MM.1S (cell line): ENCODE measurements around the gene PLGRKT.

ENCODE experiments used
- DNase-seq: peaks from one replicate; pipeline ENCODE4 v3.0.0-alpha.2; 2015
- H2AFZ ChIP-seq: fragments of 300-600 bp; sonication (generic); 2 replicates; pipeline ENCODE4 v1.6.0; 2016; ENCODE audit warnings: antibody characterized with exemption, low read length
- H3F3A ChIP-seq: fragments of 300-600 bp; sonication (generic); 2 replicates; pipeline ENCODE4 v1.6.1; 2016; ENCODE audit warnings: mild to moderate bottlenecking, antibody characterized with exemption, low read length, moderate library complexity, mixed read lengths; ENCODE audit not compliant: insufficient read depth
- H3K27ac ChIP-seq: fragments of 300-600 bp; sonication (generic); 2 replicates; pipeline ENCODE4 v1.5.1; 2016; ENCODE audit warnings: mild to moderate bottlenecking, low read length
- H3K27me3 ChIP-seq: fragments of 300-600 bp; sonication (generic); replicated peaks from 2 replicates; pipeline ENCODE4 v1.6.0; 2016; ENCODE audit warnings: low read length; ENCODE audit not compliant: insufficient read depth
- H3K36me3 ChIP-seq: fragments of 300-600 bp; sonication (generic); replicated peaks from 2 replicates; pipeline ENCODE4 v1.6.1; 2016; ENCODE audit warnings: mild to moderate bottlenecking, low read length, mixed read lengths; ENCODE audit not compliant: insufficient read depth
- H3K4me1 ChIP-seq: fragments of 300-600 bp; sonication (generic); 2 replicates; pipeline ENCODE4 v1.6.1; 2016; ENCODE audit warnings: low read length, mixed read lengths
- H3K4me2 ChIP-seq: fragments of 300-600 bp; sonication (generic); 2 replicates; pipeline ENCODE4 v1.6.0; 2016; ENCODE audit warnings: low read depth, low read length
- H3K4me3 ChIP-seq: fragments of 300-600 bp; sonication (generic); 2 replicates; pipeline ENCODE4 v1.5.1; 2016; ENCODE audit warnings: low read length, mixed read lengths
- H3K79me2 ChIP-seq: fragments of 300-600 bp; sonication (generic); 2 replicates; pipeline ENCODE4 v1.6.1; 2016; ENCODE audit warnings: mixed run types, low read length, mixed read lengths
- H3K9ac ChIP-seq: fragments of 300-600 bp; sonication (generic); 2 replicates; pipeline ENCODE4 v1.6.1; 2016; ENCODE audit warnings: low read length, mixed read lengths
- H3K9me2 ChIP-seq: fragments of 300-600 bp; sonication (generic); replicated peaks from 2 replicates; pipeline ENCODE4 v1.6.1; 2016; ENCODE audit warnings: mild to moderate bottlenecking, low read length, mixed read lengths; ENCODE audit not compliant: insufficient read depth
- H3K9me3 ChIP-seq: fragments of 300-600 bp; sonication (generic); replicated peaks from 2 replicates; pipeline ENCODE4 v1.6.1; 2016; ENCODE audit warnings: mild to moderate bottlenecking, low read length, mixed read lengths; ENCODE audit not compliant: insufficient read depth
- H4K20me1 ChIP-seq: fragments of 300-600 bp; sonication (generic); 2 replicates; pipeline ENCODE4 v1.6.1; 2016; ENCODE audit warnings: mild to moderate bottlenecking, low read length, moderate library complexity, mixed read lengths; ENCODE audit not compliant: insufficient read depth
- CTCF ChIP-seq: fragments of 300-600 bp; sonication (generic); IDR thresholded peaks from 2 replicates; pipeline ENCODE4 v1.5.1; 2016; ENCODE audit warnings: antibody characterized with exemption, low read length, mixed read lengths
- EZH2 ChIP-seq: fragments of 300-600 bp; sonication (generic); optimal IDR thresholded peaks from 2 replicates; pipeline ENCODE3; 2017; ENCODE audit warnings: low read depth, mild to moderate bottlenecking, antibody characterized with exemption, low read length, mixed read lengths
- EZH2phosphoT487 ChIP-seq: fragments of 300-600 bp; sonication (generic); IDR thresholded peaks from 2 replicates; pipeline ENCODE4 v1.6.1; 2018; ENCODE audit warnings: antibody characterized with exemption, low read length

The PLGRKT gene

GRCh38 chr9:5483306-5483705, 45.6 kb upstream of the PLGRKT start:
- Histone ChIP-seq H3K4me2 (no peak overlapping the region), H2AFZ (no peak overlapping the region), H3K27ac (no peak overlapping the region), H4K20me1 (no peaks in the 10 kb centered on the region), H3K27me3 (no peaks in the 10 kb centered on the region), H3K4me1 (no peaks in the 10 kb centered on the region), H3K36me3 (no peaks in the 10 kb centered on the region), H3F3A (no peaks in the 10 kb centered on the region), H3K4me3 (no peak overlapping the region), H3K9me2 (no peaks in the 10 kb centered on the region), H3K9ac (no peak overlapping the region), H3K9me3 (no peaks in the 10 kb centered on the region), H3K79me2 (no peaks in the 10 kb centered on the region)
- no peak for DNase-seq
- TF ChIP-seq EZH2phosphoT487 (no peak), EZH2 (no peak), CTCF (no peak)

GRCh38 chr9:5482194-5482593, 44.5 kb upstream of the PLGRKT start:
- Histone ChIP-seq H3K27me3 (no peaks in the 10 kb centered on the region), H3K9me3 (no peaks in the 10 kb centered on the region), H3K4me1 (no peaks in the 10 kb centered on the region), H3K79me2 (no peaks in the 10 kb centered on the region), H3F3A (no peaks in the 10 kb centered on the region), H3K9ac (no peak overlapping the region), H2AFZ (no peak overlapping the region), H3K9me2 (no peaks in the 10 kb centered on the region), H4K20me1 (no peaks in the 10 kb centered on the region), H3K4me2 (no peak overlapping the region), H3K36me3 (no peaks in the 10 kb centered on the region), H3K4me3 (no peak overlapping the region), H3K27ac (no peak overlapping the region)
- TF ChIP-seq EZH2 (no peak), CTCF (no peak), EZH2phosphoT487 (no peak)
- DNase-seq, result no peak

- H3K4me2 ChIP-seq, result no peak overlapping the region
- H3K4me3 ChIP-seq, result no peak overlapping the region
- H3K9ac ChIP-seq, result no peak overlapping the region
- H3K27ac ChIP-seq, result no peak overlapping the region
- no peaks in the 10 kb centered on the region for H3K79me2 ChIP-seq
- H3F3A ChIP-seq, result no peaks in the 10 kb centered on the region
- H2AFZ ChIP-seq, result no peak overlapping the region
- H3K4me1 ChIP-seq, result no peaks in the 10 kb centered on the region
- no peaks in the 10 kb centered on the region for H4K20me1 ChIP-seq
- no peak for TF ChIP-seq EZH2phosphoT487
- TF ChIP-seq EZH2, result no peak
- no peak for TF ChIP-seq CTCF
- DNase-seq, result no peak
- H3K27me3 ChIP-seq, result no peaks in the 10 kb centered on the region
- no peaks in the 10 kb centered on the region for H3K9me3 ChIP-seq
- H3K9me2 ChIP-seq, result no peaks in the 10 kb centered on the region
- no peaks in the 10 kb centered on the region for H3K36me3 ChIP-seq
Measured at GRCh38 chr9:5481322-5482040, 43.8 kb upstream of the PLGRKT start.
